ENCODE data around the gene TMEM52. TPM values are rescaled to one million over a fixed set of nuclear protein-coding genes. Genes with fewer than 3 reads are reported as not detected.

Gene TMEM52
- total and polyA plus RNA-seq, 2 of the 13 experiments (the other 11 are each of a cell fraction or from before 2014, with no cell fraction given): 13.2 to 18.7 TPM

- Histone ChIP-seq H3K4me1 (ENCODE audit: insufficient read depth, low read length) (peaks cover 28% of the 10 kb centered on the region), H3K36me3 (replicated peaks in 1 of 2; ENCODE audit: control insufficient read depth in 1 of 2, insufficient read depth in 2 of 2, low read length in 2 of 2) (peaks cover 15 to 37% of the 10 kb centered on the region in 2 experiments)
- POLR2A ChIA-PET: no interaction called here
These were observed 46.6 kb downstream of the TMEM52 start for GRCh38 chr1:1872329-1872994.

More at GRCh38 chr1:1872329-1872994, 46.6 kb downstream of the TMEM52 start:
- Histone ChIP-seq H3K27me3 (ENCODE audit: control insufficient read depth in 1 of 2, insufficient read depth in 2 of 2, low read length in 2 of 2) (no peaks in the 10 kb centered on the region), H3K27ac (ENCODE audit: extremely low read length, insufficient read depth, low read length) (no peak overlapping the region), H3K9me3 (ENCODE audit: low read length) (no peaks in the 10 kb centered on the region), H2AFZ (ENCODE audit: low read length) (no peak overlapping the region), H3K4me3 (replicated peaks in 1 of 3; ENCODE audit: insufficient read depth in 1 of 3, low read depth in 2 of 3, low read length in 3 of 3) (no peak overlapping the region), H4K20me1 (ENCODE audit: insufficient read depth, low read length) (peaks cover 86% of the 10 kb centered on the region), H3K79me2 (ENCODE audit: insufficient read depth, low read length) (peaks cover 92% of the 10 kb centered on the region), H3K9ac (ENCODE audit: insufficient read depth, low read depth, low read length) (no peak overlapping the region), H3K4me2 (ENCODE audit: low read depth, low read length) (no peak overlapping the region)
- CTCF ChIA-PET (ENCODE audit: low intra/inter-chr PET ratio, low total read pairs): no interaction called here
- WGBS (ENCODE audit: low lambda C conversion rate): 95% methylated on average over 11 of the region's 11 CpGs
- DNase-seq (ENCODE audit: low spot score): no peak
- intact Hi-C loops (cut with micrococcal nuclease; ENCODE audit: unreplicated experiment): no loop called here
- in situ Hi-C loops (cut with HindIII; ENCODE audit: extremely low pct_ligation_motif_present, low pct_unique_long_range_greater_than_20kb): no loop called here
- no TSS peak for BruUV-seq (replicated peaks)
- FAIRE-seq: no peak
- ATAC-seq: no peak
- no peak for TF ChIP-seq HHEX (CRISPR knock-in tag; IDR thresholded peaks at IDR 0.05)
- TF ChIP-seq ZSCAN9 (CRISPR knock-in tag; IDR thresholded peaks at IDR 0.05; ENCODE audit: borderline replicate concordance): no peak
- TF ChIP-seq NFKBIZ (CRISPR knock-in tag; IDR thresholded peaks at IDR 0.05): no peak
- TF ChIP-seq ZKSCAN5 (CRISPR knock-in tag; IDR thresholded peaks at IDR 0.05): no peak
- TF ChIP-seq LRRFIP1 (CRISPR knock-in tag; conservative IDR thresholded peaks at IDR 0.05): no peak
- TF ChIP-seq ZNF354B (CRISPR knock-in tag; IDR thresholded peaks at IDR 0.05): no peak
- no peak for TF ChIP-seq MIER2 (CRISPR knock-in tag; IDR thresholded peaks at IDR 0.05)
- no peak for TF ChIP-seq TEAD3 (CRISPR knock-in tag; optimal IDR thresholded peaks at IDR 0.05; ENCODE audit: borderline replicate concordance)
- no peak for TF ChIP-seq JUNB (CRISPR knock-in tag; IDR thresholded peaks at IDR 0.05; ENCODE audit: borderline replicate concordance)
- TF ChIP-seq ZNF878 (CRISPR knock-in tag; IDR thresholded peaks at IDR 0.05): no peak
- TF ChIP-seq ZNF296 (CRISPR knock-in tag; conservative IDR thresholded peaks at IDR 0.05): no peak
- TF ChIP-seq ZMYM2 (CRISPR knock-in tag; IDR thresholded peaks at IDR 0.05): no peak
